Thoracic aorta (tissue), 2 donors: ENCODE data around the gene FXYD5. TPM values are rescaled to one million over a fixed set of nuclear protein-coding genes. Genes with fewer than 3 reads are reported as not detected.

Experiments
- ATAC-seq: fragments of 150-250 bp; one replicate; pipeline ENCODE4 v1.8.0; 2017; ENCODE audit warnings: low read depth; ENCODE audit not compliant: insufficient number of reproducible peaks, low FRiP score
- DNase-seq: peaks from one replicate; pipeline ENCODE4 v3.0.0-alpha.2; 2020; ENCODE audit warnings: low spot score
- H3K27ac ChIP-seq, 2 donors: fragments of 200-600 bp; sonication (generic); 1 replicate in 1 of 2; 2 replicates in 1 of 2; pipeline ENCODE4 v1.5.1; 2016; ENCODE audit warnings: mild to moderate bottlenecking in 2 of 2, moderate library complexity in 2 of 2
- H3K27me3 ChIP-seq: fragments of 200-600 bp; sonication (generic); replicated peaks from 2 replicates; pipeline ENCODE4 v1.6.0; 2016; ENCODE audit warnings: mild to moderate bottlenecking; ENCODE audit not compliant: insufficient read depth
- H3K36me3 ChIP-seq: fragments of 200-600 bp; sonication (generic); one replicate; pipeline ENCODE4 v1.5.1; 2016
- H3K4me1 ChIP-seq, 2 donors: fragments of 200-600 bp; sonication (generic); 1 replicate in 1 of 2; 2 replicates in 1 of 2; pipeline versions ENCODE4 v1.5.1 to v1.6.0; 2016; ENCODE audit warnings: low read depth in 2 of 2, mild to moderate bottlenecking in 1 of 2; ENCODE audit not compliant: control insufficient read depth in 1 of 2
- H3K4me3 ChIP-seq: fragments of 200-600 bp; sonication (generic); 2 replicates; pipeline ENCODE4 v1.5.1; 2016; ENCODE audit warnings: mild to moderate bottlenecking
- H3K9me3 ChIP-seq: fragments of 200-600 bp; sonication (generic); 2 replicates; pipeline ENCODE4 v1.5.1; 2016
- CTCF ChIP-seq: fragments of 200-600 bp; sonication (generic); IDR thresholded peaks from one replicate; pipeline ENCODE4 v1.5.1; 2019; ENCODE audit warnings: antibody characterized with exemption
- total RNA-seq, 2 donors: library from RNA; depleted of rRNA; stranded (reverse); fragments of >200 nt; gene quantifications; one replicate each; pipeline versions ENCODE4 v1.1.0 to v1.2.3, GENCODE V29; 2016

Gene FXYD5
- total RNA-seq, 2 donors from 2014 or later: 65.0 to 106 TPM

GRCh38 chr19:35166100-35167063, 11.8 kb downstream of the FXYD5 start:
- H3K27me3 ChIP-seq: no peaks in the 10 kb centered on the region
- H3K4me1 ChIP-seq: no peaks in the 10 kb centered on the region
- no peak overlapping the region for H3K4me3 ChIP-seq
- ATAC-seq (no peak), DNase-seq (no peak)
- peaks cover 20% of the 10 kb centered on the region for H3K36me3 ChIP-seq
- TF ChIP-seq CTCF: no peak
- no peak overlapping the region for H3K27ac ChIP-seq
- peaks cover 14% of the 10 kb centered on the region for H3K9me3 ChIP-seq

- Histone ChIP-seq H3K27ac (no peak overlapping the region), H3K36me3 (peaks cover 20% of the 10 kb centered on the region), H3K4me1 (no peaks in the 10 kb centered on the region)
Measured at GRCh38 chr19:35167251-35168119, 12.9 kb downstream of the FXYD5 start.

GRCh38 chr19:35168196-35168595, 13.7 kb downstream of the FXYD5 start:
- DNase-seq: no peak
- no peak for TF ChIP-seq CTCF
- no peaks in the 10 kb centered on the region for H3K4me1 ChIP-seq
- no peak overlapping the region for H3K27ac ChIP-seq
- no peak overlapping the region for H3K4me3 ChIP-seq
- no peak for ATAC-seq
- peaks cover 14% of the 10 kb centered on the region for H3K9me3 ChIP-seq
- H3K27me3 ChIP-seq: no peaks in the 10 kb centered on the region
- peaks cover 20% of the 10 kb centered on the region for H3K36me3 ChIP-seq

More at GRCh38 chr19:35167251-35168119, 12.9 kb downstream of the FXYD5 start:
- DNase-seq (no peak), ATAC-seq (no peak)
- Histone ChIP-seq H3K27me3 (no peaks in the 10 kb centered on the region), H3K4me3 (no peak overlapping the region), H3K9me3 (peaks cover 14% of the 10 kb centered on the region)
- TF ChIP-seq CTCF: no peak

GRCh38 chr19:35169221-35169995, 14.9 kb downstream of the FXYD5 start:
- H3K27me3 ChIP-seq: no peaks in the 10 kb centered on the region
- peaks cover 13% of the 10 kb centered on the region for H3K36me3 ChIP-seq
- H3K27ac ChIP-seq: no peak overlapping the region
- no peak for TF ChIP-seq CTCF
- H3K4me3 ChIP-seq: no peak overlapping the region
- DNase-seq (no peak), ATAC-seq (no peak)
- H3K9me3 ChIP-seq: peaks cover 9% of the 10 kb centered on the region
- H3K4me1 ChIP-seq: no peaks in the 10 kb centered on the region
